HG03064 (cell line): ENCODE results near the gene JAZF1.

Experiments
- ATAC-seq: cut with Tn5 transposase; IDR thresholded peaks from one replicate; pipeline ENCODE4 v1.9.1; 2021; ENCODE audit warnings: low read depth; ENCODE audit not compliant: unreplicated experiment

Gene JAZF1

DNA sequence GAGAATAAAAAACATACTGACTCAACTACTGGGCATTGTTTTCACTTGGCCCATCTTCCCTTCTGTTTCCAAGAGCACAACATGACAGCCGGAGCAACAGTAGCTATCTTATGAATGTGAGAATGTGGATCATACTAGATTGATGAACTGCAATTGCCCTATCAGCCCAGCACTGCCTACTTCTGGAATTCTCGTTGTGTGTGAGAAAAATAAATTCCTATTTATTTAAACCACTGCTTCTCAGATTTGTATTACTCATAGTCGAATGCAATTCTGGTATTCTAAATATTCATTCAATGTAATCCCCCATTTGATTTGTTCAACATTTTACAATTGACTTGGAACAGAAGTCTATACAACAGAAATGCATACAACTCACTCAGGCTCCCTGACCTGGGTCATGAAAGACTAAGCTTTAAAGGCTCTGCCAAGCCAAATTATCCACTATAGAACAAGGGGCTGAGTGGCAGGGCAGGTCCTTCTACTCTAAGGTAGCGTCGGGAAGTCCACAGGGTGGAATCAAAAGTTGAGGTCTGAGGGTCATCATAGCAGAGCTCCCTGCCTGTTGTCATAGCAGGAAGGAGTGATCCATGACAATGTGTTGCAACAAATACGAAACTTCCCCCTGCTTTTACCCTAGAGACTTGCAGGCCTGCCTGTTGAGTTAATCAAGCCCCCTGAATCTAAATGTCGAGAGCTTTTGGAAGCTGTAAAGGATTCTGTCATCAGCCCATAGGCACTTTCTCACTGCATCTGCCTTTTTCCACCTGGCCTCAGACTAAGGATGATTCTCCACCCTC is 12.4 kb upstream of the JAZF1 start:
- no peak for ATAC-seq

DNA sequence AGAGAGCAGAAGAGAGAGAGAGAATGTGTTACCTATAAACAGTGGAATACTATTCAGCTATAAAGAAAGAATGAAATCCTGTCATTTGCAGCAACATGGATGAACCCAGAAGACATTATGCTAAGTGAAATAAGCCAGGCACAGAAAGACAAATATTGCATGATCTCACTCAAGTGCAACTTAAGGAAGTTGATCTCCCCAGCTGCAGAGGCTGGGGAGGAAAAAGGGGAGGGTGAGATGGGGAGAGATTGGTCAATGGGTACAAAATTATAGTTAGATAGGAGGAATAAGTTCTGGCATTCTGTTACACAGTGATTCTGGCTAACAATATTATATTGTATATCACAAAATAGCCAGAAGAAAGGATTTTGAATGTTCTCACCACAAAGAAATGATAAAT is 11.2 kb upstream of the JAZF1 start:
- ATAC-seq = no peak

- ATAC-seq = no peak
Measured at GRCh38 chr7:28191184-28191583, 10.6 kb upstream of the JAZF1 start.

DNA sequence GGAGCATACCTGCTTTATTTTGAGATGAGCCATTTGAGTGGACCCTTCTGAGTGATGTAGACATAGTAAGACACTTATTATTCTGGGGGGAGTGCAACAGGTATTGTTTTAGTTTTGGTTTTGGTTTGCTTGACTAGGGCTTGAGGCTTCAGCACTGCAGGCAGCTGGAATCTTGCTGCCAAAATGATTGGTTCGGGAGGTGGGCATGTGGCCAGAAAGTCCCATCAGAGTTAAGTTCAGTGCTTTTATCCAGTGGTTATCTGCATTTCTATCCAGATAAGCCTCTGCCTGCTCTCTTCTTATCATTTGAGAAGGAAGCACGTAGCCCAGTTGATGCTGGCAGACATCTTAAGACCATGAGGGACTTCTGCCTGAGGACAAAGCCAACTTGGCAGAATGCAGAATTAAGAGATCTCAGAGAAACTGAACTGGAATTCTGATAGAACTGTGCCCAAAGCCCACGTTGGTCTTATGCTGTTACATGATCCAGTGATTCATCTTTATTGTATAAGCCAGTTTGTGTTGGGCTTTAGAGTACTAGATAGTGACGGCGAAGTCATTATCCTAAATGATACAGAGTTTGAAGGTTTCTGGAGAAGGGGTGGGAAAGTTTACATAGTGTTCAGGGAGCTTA is 9.6 kb upstream of the JAZF1 start:
- ATAC-seq = no peak

DNA sequence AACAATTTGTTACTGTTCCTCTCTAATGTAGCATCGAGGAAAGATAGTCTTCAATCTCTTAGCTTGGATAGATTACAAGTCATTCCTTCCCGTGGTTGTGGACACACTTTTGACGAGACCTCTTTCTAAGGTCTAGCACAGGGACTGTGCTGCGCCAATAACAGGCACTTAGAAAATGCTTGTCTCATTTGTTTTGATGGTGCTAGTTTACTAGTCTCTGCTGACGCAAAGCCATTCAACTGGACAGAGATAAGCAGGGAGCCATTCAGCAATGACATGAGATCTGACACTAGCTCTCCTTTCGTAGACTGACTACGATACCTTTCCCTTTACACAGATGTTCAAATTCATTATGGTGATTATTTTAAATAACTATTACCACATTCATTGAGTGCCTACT is 6.4 kb upstream of the JAZF1 start:
- ATAC-seq = no peak

- ATAC-seq = no peak
Measured at GRCh38 chr7:28183627-28184026, 3.0 kb upstream of the JAZF1 start.

DNA sequence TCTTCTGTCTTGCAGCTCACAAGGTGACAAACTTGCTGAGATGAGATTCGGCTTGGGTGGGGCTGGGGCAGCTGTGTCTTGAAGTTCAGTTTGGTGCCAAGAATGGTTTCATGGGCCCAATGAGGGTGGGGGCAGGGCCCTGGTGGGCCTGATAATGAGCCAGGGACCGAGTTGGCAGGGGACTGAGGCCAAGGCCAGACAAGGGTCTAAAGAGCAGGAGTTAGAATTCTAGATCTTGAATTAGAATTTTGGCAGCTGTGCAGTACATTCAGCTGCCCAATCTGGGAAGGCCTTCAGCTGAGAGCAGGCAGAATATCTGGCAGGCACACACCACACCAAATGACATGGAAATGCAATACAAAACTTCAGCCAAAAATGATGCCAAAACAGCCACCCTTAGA is 1.5 kb upstream of the JAZF1 start:
- ATAC-seq = no peak

DNA sequence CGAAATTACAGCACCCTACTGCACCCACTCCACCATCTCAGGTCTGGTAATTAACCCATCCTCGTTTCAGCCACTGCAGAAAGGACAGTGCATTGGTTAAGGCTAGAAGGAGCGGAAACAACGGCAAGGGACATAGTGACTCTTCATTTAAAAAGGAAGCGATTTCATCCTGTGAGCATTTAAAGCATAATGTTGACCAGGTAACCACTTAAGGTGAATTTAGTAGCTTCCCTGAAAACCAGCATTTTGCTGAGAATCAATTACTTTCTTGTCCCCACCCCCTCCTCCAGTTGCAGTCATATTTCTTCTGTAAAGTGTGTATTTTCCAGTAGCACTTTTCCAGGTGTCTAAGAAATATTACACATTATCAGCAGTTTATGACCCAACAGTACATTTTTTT is 821 bp upstream of the JAZF1 start:
- ATAC-seq = no peak

DNA sequence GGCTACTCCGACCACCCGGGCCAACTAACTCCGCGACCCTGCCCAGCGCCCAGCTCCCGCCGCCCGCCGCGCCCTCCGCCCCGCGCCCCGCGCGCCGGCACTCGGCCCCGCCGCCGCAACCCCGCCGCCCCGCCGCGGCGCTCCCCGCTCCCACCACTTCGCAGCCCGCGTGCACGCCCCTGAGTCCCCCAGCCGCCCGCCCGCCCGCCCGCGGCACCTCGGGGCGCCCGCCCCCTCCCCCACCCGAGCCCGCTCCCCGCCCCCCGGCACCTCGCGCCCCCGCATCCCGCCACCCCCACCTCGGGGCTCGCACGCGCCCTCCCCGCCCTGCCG is 598 bp downstream of the JAZF1 start:
- no peak for ATAC-seq

DNA sequence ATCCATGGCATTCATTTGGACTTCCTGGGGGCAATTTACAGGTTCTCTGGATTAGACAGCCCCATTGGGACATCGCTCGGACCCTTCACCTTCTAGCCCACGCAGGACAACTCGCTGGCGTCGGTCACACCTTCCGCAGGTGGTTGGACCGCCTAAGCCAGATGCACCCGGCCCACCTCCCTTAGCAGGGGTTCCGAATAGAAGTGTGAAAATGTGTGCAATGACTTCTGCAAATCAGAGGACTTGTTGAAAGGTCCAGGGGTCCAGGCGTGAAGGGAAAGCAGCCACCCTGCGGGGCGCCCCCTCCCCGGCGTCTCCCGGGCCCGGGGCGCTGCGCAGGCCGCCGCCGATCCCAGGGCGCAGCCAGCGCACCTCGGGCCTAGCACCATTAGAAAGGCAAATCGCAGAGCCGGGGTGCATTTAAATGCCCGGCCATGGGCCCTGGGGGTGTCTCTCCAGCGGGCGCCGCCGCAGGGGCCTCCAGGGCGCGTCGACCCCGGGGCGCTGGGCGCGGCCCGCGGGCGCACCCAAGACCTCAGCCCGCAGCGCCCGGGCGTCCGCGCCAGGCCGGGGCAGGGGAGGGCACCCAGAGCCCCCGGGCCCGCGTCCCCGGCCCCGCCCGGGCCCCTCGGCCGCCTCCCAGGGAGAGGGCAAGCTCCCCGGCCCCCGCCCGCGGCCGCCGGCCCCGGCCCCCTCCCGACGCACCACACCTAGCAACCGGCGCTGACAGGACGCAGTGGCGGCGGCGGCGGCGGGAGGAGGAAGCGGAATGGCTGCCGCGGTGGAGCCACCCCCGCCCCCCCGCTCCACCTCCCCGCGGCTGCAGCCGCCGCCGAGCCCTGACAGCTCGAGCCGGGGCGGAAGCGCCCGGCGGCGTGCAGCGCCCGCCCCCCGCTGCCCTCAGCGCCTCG is 1.2 kb downstream of the JAZF1 start:
- ATAC-seq = peak; percentile 70

- no peak for ATAC-seq
Measured at GRCh38 chr7:28178599-28178998, 2.0 kb downstream of the JAZF1 start.

- no peak for ATAC-seq
Measured at GRCh38 chr7:28177836-28178235, 2.8 kb downstream of the JAZF1 start.

- ATAC-seq = no peak
Measured at GRCh38 chr7:28176645-28177044, 4.0 kb downstream of the JAZF1 start.

GRCh38 chr7:28176174-28176573 is 4.4 kb downstream of the JAZF1 start:
- no peak for ATAC-seq

DNA sequence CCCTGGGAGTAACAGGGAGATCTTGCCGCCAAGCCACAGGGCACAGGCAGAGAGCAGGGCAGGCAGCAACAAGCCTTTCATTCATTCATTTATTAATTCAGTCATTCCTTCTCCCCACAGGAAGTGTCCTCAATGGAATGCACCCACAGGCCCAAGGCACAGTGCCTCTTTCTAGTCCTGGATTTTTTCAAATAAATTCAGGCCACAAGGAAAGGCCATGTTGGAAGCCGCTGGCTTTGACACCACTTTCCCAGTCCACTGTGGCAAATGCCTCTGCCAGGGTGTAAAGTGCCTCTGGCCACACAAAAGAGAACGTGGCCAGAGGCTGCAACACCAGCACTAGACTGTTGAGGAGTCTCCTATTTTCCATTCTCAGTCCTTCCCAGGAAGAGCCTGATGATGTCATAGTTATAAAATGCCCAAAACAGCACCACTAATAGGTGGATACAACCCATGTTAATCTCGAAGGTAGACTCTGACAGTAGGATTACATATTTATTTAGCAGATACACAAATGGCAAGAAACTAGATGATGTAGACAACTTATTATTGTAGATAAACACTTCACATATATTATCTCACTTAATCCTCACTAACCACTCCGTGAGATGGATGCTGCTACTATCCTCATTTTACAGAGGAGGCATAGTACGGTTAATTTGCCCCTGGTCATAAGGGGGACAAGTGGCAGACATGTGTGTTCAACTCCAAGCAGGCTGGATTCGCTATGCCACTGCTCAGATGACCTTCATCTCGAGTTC is 5.5 kb downstream of the JAZF1 start:
- ATAC-seq = no peak

GRCh38 chr7:28174442-28174841 is 6.2 kb downstream of the JAZF1 start:
- no peak for ATAC-seq

DNA sequence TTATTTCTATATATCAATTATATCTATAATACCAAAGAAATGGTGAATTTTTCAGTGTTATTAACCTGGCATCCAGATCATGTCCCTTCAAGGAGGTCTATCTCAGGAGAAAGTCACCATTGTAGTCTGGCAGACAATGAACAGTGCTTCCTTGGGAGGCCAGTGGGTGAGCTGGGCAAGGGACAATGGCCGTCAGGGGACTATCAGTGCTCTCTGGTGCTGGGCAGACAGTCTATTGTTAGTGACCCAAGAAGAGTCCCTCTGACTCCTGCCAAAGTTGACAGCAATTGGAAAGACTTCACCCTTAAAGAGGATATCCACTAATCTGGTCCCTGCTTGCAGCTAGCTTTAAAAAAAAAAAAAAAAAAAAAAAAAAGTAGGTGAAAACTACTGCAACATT is 7.1 kb downstream of the JAZF1 start:
- ATAC-seq = no peak

- ATAC-seq = no peak
Measured at GRCh38 chr7:28172958-28173357, 7.6 kb downstream of the JAZF1 start.

DNA sequence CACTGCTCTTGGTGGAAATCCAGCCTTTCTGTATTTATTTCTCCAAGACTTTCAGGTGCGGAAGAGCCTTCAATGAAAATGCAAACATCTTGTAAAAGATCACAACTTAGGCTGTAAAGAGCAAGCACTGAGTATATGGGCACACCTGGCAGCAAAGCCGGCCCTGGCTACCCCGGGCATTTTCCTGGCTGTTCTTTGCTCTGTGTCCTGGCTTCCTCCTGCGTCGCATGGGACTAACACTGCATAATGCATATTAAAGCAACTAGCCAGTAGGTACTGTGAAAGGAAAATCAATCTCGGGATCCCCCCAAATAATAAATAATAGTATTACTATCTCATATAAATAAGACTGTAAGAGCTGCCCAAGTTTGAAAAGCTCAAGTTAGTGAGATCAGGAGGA is 9.9 kb downstream of the JAZF1 start:
- no peak for ATAC-seq

GRCh38 chr7:28169230-28169629 is 11.4 kb downstream of the JAZF1 start:
- no peak for ATAC-seq
